ENCODE results near the gene MAML2. TPM values are rescaled to one million over a fixed set of nuclear protein-coding genes. Genes with fewer than 3 reads are reported as not detected.

The MAML2 gene
- total RNA-seq, 1 donor from 2014 or later: 18.7 TPM

DNA sequence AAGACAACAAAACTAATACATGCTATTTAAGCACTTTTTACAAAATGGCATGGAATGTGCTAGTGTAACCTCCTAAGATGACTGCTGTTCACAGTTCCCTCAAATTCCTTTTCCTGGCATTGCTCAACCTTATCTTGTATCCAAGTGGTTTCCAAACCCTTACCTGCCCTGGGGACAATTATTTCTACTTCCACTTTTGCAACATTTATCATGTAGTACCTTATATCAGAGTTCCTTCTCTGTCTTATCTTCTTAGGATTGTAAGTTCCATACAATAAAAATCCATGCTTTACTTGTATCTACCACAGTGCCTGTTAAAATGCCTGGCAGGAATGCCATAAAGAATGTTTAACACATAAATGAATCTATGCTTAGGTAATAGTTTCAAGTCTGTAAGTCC lies 309.9 kb downstream of the MAML2 start:
- no peak for DNase-seq (ENCODE audit: low read depth, low spot score)
- TF ChIP-seq, protein P1, sequence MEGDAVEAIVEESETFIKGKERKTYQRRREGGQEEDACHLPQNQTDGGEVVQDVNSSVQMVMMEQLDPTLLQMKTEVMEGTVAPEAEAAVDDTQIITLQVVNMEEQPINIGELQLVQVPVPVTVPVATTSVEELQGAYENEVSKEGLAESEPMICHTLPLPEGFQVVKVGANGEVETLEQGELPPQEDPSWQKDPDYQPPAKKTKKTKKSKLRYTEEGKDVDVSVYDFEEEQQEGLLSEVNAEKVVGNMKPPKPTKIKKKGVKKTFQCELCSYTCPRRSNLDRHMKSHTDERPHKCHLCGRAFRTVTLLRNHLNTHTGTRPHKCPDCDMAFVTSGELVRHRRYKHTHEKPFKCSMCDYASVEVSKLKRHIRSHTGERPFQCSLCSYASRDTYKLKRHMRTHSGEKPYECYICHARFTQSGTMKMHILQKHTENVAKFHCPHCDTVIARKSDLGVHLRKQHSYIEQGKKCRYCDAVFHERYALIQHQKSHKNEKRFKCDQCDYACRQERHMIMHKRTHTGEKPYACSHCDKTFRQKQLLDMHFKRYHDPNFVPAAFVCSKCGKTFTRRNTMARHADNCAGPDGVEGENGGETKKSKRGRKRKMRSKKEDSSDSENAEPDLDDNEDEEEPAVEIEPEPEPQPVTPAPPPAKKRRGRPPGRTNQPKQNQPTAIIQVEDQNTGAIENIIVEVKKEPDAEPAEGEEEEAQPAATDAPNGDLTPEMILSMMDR (conservative IDR thresholded peaks at IDR 0.05): no peak
- H3K36me3 Mint-ChIP-seq (ENCODE audit: low read depth): peaks cover 6% of the 10 kb centered on the region
- no peak overlapping the region for H3K27ac Mint-ChIP-seq (ENCODE audit: unreplicated experiment)
- no peaks in the 10 kb centered on the region for H3K9me3 Mint-ChIP-seq
- H3K4me1 Mint-ChIP-seq: peaks cover 39% of the 10 kb centered on the region
- no peak overlapping the region for H3K4me3 Mint-ChIP-seq
- no peaks in the 10 kb centered on the region for H3K27me3 Mint-ChIP-seq (ENCODE audit: low read depth)

DNA sequence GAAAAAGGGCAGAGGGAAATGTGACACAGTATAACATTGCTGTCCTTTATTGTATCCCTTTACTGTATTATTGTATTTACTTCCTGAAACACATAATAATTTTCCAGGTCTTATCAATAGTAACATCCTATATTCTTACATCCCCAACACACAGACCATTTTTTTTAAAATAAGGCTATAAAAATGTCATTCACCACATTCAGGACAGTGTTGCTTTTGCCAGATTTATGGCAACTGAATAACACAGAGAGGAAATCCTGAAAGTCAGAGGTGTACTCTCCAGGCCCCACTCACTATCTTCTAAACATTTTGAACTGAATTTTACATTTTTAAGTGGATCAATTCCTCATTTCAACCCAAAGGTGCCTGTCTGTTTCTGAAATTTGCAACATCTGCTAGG lies 314.2 kb downstream of the MAML2 start:
- H3K36me3 Mint-ChIP-seq (ENCODE audit: low read depth): peaks cover 6% of the 10 kb centered on the region
- H3K4me3 Mint-ChIP-seq: no peak overlapping the region
- no peaks in the 10 kb centered on the region for H3K27me3 Mint-ChIP-seq (ENCODE audit: low read depth)
- DNase-seq (ENCODE audit: low read depth, low spot score): no peak
- peaks cover 8% of the 10 kb centered on the region for H3K4me1 Mint-ChIP-seq
- TF ChIP-seq, protein P1 (conservative IDR thresholded peaks at IDR 0.05): no peak
- H3K27ac Mint-ChIP-seq (ENCODE audit: unreplicated experiment): no peak overlapping the region
- H3K9me3 Mint-ChIP-seq: no peaks in the 10 kb centered on the region

DNA sequence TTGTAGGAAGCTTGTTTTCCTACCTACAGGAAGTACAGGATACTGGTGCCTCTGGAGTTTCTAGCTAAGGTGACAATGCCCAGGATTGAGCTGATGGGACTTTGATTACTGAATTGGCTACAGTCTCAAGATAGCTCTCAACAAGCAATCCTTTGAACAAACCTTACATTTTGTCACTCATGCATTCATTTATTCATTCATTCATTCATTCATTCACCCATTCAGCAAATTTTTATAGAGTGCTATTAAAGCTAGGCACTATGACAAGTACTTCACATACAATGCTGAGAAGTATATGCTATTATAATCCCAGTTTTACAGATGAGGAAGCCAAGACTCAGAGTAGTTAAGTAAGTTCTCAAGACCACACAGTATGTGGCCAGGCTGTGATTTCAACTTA lies 316.0 kb downstream of the MAML2 start:
- H3K27me3 Mint-ChIP-seq (ENCODE audit: low read depth): no peaks in the 10 kb centered on the region
- no peak for DNase-seq (ENCODE audit: low read depth, low spot score)
- H3K27ac Mint-ChIP-seq (ENCODE audit: unreplicated experiment): no peak overlapping the region
- peaks cover 3% of the 10 kb centered on the region for H3K4me1 Mint-ChIP-seq
- no peaks in the 10 kb centered on the region for H3K36me3 Mint-ChIP-seq (ENCODE audit: low read depth)
- no peak overlapping the region for H3K4me3 Mint-ChIP-seq
- TF ChIP-seq, protein P1 (conservative IDR thresholded peaks at IDR 0.05): no peak
- H3K9me3 Mint-ChIP-seq: no peaks in the 10 kb centered on the region

DNA sequence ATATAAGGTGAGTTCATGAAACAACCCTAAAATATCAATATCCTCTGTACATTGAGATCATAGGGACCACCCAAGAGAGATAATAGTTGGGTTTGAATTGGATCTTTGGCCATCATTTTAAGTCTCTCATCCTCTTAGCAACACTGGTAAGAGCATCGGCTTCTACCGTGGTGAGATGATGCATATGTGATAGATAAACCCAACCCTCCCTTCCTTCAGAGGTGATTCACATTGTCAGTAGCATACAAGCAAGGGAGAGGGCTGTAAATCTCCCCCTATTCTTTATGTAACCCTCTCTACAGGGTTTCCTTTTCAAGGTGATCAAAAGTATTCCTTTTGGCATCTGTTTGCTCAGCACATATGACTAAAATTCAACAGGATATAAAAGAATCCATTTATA lies 316.7 kb downstream of the MAML2 start:
- Mint-ChIP-seq H3K4me1 (peaks cover 3% of the 10 kb centered on the region), H3K4me3 (no peak overlapping the region), H3K9me3 (no peaks in the 10 kb centered on the region), H3K27ac (ENCODE audit: unreplicated experiment) (no peak overlapping the region), H3K36me3 (ENCODE audit: low read depth) (no peaks in the 10 kb centered on the region), H3K27me3 (ENCODE audit: low read depth) (no peaks in the 10 kb centered on the region)
- TF ChIP-seq, protein P1 (conservative IDR thresholded peaks at IDR 0.05): no peak
- no peak for DNase-seq (ENCODE audit: low read depth, low spot score)

DNA sequence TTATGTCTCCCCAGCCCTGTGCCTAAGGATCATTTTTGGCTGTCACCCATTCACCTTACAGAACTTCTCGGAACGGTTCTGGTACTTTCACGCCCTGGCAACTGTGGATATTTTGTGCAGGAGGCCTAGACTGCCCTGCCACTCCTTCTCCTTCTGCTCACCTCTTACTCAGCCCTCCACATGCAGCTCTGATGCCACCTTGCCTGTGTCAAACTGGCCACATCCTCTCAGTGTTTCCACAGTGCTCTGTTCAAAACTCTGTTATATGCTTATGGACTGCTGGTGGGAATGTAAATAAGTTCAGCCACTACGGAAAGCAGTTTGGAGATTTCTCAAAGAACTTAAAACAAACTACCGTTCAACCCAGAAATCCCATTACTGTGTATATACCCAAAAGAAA lies 318.3 kb downstream of the MAML2 start:
- no peak for DNase-seq (ENCODE audit: low read depth, low spot score)
- TF ChIP-seq, protein P1 (conservative IDR thresholded peaks at IDR 0.05): no peak
- Mint-ChIP-seq H3K9me3 (no peaks in the 10 kb centered on the region), H3K4me3 (no peak overlapping the region), H3K36me3 (ENCODE audit: low read depth) (no peaks in the 10 kb centered on the region), H3K27ac (ENCODE audit: unreplicated experiment) (no peak overlapping the region), H3K4me1 (peaks cover 3% of the 10 kb centered on the region), H3K27me3 (ENCODE audit: low read depth) (no peaks in the 10 kb centered on the region)

DNA sequence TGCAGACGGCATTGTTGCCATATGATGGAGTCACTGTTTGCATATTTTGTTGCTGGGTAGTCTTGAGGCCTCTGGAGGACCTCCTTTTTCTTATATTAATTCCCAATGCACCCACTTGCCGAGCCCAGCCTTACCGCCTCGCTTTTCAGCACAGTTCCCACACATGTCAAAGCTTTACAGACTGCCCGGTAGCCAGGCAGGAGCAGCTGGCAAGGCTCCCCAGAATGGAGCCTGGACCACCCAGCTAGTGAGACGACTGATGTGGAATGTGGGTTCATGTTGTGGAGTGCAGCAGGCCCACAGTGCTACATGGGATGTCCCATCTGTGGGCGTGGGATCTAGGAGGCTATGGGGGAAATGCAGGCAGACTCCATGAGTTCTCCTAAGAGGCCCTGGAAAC lies 319.7 kb downstream of the MAML2 start:
- H3K9me3 Mint-ChIP-seq: no peaks in the 10 kb centered on the region
- TF ChIP-seq, protein P1 (conservative IDR thresholded peaks at IDR 0.05): no peak
- DNase-seq (ENCODE audit: low read depth, low spot score): no peak
- no peaks in the 10 kb centered on the region for H3K27me3 Mint-ChIP-seq (ENCODE audit: low read depth)
- H3K36me3 Mint-ChIP-seq (ENCODE audit: low read depth): no peaks in the 10 kb centered on the region
- no peak overlapping the region for H3K27ac Mint-ChIP-seq (ENCODE audit: unreplicated experiment)
- H3K4me1 Mint-ChIP-seq: peaks cover 2% of the 10 kb centered on the region
- H3K4me3 Mint-ChIP-seq: no peak overlapping the region
